ENCODE data around the gene LRR1.
"Not testable (repeated sequence)": the region's sequence is repeated elsewhere in the genome, so short reads cannot be mapped to it uniquely, and the experiment has no call there.

LRR1 gene

GRCh38 chr14:49598485-49599300 lies at the start of gene LRR1:
LRR1 (plus strand) TSS chr14:49598940; CDS start chr14:49599021, 81 bp downstream.
- peak; percentile 89 for DNase-seq

GRCh38 chr14:49549446-49549845 lies 49.3 kb upstream of the LRR1 start:
- no peak for DNase-seq

GRCh38 chr14:49549881-49550280 lies 48.9 kb upstream of the LRR1 start:
- DNase-seq, result peak; percentile 9

GRCh38 chr14:49550286-49551184 lies 48.2 kb upstream of the LRR1 start:
- peak; percentile 40 for DNase-seq

GRCh38 chr14:49551569-49551968 lies 47.2 kb upstream of the LRR1 start:
- DNase-seq, result no peak

GRCh38 chr14:49553106-49553505 lies 45.6 kb upstream of the LRR1 start:
- no peak for DNase-seq

- no peak for DNase-seq
These were observed 44.8 kb upstream of the LRR1 start for GRCh38 chr14:49553892-49554291.

GRCh38 chr14:49559979-49560768 lies 38.6 kb upstream of the LRR1 start:
- no peak for DNase-seq

- DNase-seq, result no peak
These were observed 32.0 kb upstream of the LRR1 start for GRCh38 chr14:49566714-49567113.

GRCh38 chr14:49569281-49569680 lies 29.5 kb upstream of the LRR1 start:
- no peak for DNase-seq

- no peak for DNase-seq
These were observed 24.7 kb upstream of the LRR1 start for GRCh38 chr14:49574038-49574437.

- DNase-seq, result no peak
These were observed 20.6 kb upstream of the LRR1 start for GRCh38 chr14:49578141-49578540.

GRCh38 chr14:49579841-49580240 lies 18.9 kb upstream of the LRR1 start:
- DNase-seq, result no peak

GRCh38 chr14:49581209-49582112 lies 17.3 kb upstream of the LRR1 start:
- no peak for DNase-seq

- no peak for DNase-seq
These were observed 16.4 kb upstream of the LRR1 start for GRCh38 chr14:49582113-49582977.

GRCh38 chr14:49583629-49584028 lies 15.1 kb upstream of the LRR1 start:
- DNase-seq, result no peak

- DNase-seq, result no peak
These were observed 14.7 kb upstream of the LRR1 start for GRCh38 chr14:49584058-49584457.

GRCh38 chr14:49584981-49585640 lies 13.6 kb upstream of the LRR1 start:
- DNase-seq, result not testable (repeated sequence)

GRCh38 chr14:49585803-49586672 lies 12.7 kb upstream of the LRR1 start, which contains the start of gene RPS29:
RPS29 (minus strand) TSS chr14:49586380; CDS start chr14:49586346, 34 bp downstream.
- DNase-seq, result peak; percentile 99
